Measurements from ENCODE around the gene OR10H4.
"Not testable (repeated sequence)": the region's sequence is repeated elsewhere in the genome, so short reads cannot be mapped to it uniquely, and the experiment has no call there.

OR10H4 gene

DNA sequence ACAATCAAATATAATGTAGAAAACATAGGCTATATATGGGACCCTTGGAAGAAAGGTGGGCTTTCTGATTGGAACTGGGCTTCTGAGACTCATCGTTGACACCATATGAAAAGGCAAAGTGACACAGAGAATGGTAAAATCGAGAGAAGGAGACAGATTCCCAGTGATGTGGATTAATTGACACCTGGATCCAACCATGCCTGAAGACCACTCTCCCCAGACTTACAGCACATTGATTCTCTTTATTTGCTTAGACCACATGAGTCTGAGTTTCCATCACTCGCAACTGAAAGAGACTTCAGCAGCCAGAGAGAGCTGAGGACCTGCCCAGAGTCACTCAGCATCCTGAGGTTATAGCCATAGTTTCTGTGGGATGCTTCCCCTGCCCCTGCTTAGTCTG, 20.5 kb upstream of the OR10H4 start:
- Histone ChIP-seq H3K9me3 (replicated peaks; ENCODE audit: insufficient read depth, low read length) (no peaks in the 10 kb centered on the region), H3K4me2 (ENCODE audit: low read depth, low read length) (no peak overlapping the region), H3K27me3 (replicated peaks; ENCODE audit: insufficient read depth, low read length) (peaks cover 81% of the 10 kb centered on the region), H3F3A (ENCODE audit: insufficient read depth, low read length) (no peaks in the 10 kb centered on the region), H3K9ac (ENCODE audit: low read length) (no peak overlapping the region), H3K27ac (ENCODE audit: low read length) (no peak overlapping the region), H3K79me2 (ENCODE audit: low read length) (no peaks in the 10 kb centered on the region), H3K36me3 (replicated peaks; ENCODE audit: insufficient read depth, low read length) (no peaks in the 10 kb centered on the region), H3K4me1 (ENCODE audit: low read length) (no peaks in the 10 kb centered on the region), H4K20me1 (ENCODE audit: insufficient read depth, low read length) (no peaks in the 10 kb centered on the region), H2AFZ (ENCODE audit: low read length) (no peak overlapping the region), H3K4me3 (ENCODE audit: low read length) (no peak overlapping the region), H3K9me2 (replicated peaks; ENCODE audit: insufficient read depth, low read length) (no peaks in the 10 kb centered on the region)
- no peak for TF ChIP-seq EZH2phosphoT487 (IDR thresholded peaks at IDR 0.05; ENCODE audit: low read length)
- no peak for TF ChIP-seq EZH2 (optimal IDR thresholded peaks at IDR 0.05; ENCODE audit: low read depth, low read length)
- TF ChIP-seq, protein P1, sequence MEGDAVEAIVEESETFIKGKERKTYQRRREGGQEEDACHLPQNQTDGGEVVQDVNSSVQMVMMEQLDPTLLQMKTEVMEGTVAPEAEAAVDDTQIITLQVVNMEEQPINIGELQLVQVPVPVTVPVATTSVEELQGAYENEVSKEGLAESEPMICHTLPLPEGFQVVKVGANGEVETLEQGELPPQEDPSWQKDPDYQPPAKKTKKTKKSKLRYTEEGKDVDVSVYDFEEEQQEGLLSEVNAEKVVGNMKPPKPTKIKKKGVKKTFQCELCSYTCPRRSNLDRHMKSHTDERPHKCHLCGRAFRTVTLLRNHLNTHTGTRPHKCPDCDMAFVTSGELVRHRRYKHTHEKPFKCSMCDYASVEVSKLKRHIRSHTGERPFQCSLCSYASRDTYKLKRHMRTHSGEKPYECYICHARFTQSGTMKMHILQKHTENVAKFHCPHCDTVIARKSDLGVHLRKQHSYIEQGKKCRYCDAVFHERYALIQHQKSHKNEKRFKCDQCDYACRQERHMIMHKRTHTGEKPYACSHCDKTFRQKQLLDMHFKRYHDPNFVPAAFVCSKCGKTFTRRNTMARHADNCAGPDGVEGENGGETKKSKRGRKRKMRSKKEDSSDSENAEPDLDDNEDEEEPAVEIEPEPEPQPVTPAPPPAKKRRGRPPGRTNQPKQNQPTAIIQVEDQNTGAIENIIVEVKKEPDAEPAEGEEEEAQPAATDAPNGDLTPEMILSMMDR (IDR thresholded peaks at IDR 0.05; ENCODE audit: low read length): no peak
- DNase-seq: no peak

DNA sequence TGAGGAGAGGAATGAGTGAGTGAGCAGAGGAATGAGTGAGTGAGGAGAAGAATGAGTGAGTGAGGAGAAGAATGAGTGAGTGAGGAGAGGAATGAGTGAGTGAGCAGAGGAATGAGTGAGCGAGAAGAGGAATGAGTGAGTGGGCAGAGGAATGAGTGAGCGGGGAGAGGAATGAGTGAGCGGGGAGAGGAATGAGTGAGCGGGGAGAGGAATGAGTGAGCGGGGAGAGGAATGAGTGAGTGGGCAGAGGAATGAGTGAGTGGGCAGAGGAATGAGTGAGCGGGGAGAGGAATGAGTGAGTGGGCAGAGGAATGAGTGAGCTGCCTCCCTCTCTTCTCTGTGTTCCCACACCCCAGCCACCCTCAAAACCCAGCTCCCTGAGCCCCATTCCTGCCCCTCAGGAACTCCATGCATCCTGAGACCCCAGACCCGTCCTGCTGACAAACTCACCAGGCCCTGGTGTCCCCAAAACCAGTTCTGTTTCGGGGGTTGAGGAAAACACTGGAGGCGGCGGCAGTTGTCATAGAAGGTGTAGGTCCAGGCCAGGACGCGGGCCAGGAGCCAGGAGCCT, 15.0 kb upstream of the OR10H4 start:
- not testable (repeated sequence) for H2AFZ ChIP-seq (ENCODE audit: low read length); H4K20me1 ChIP-seq (ENCODE audit: insufficient read depth, low read length); H3F3A ChIP-seq (ENCODE audit: insufficient read depth, low read length); H3K4me1 ChIP-seq (ENCODE audit: low read length); DNase-seq; H3K9ac ChIP-seq (ENCODE audit: low read length); H3K36me3 ChIP-seq (replicated peaks; ENCODE audit: insufficient read depth, low read length); H3K27ac ChIP-seq (ENCODE audit: low read length); H3K4me2 ChIP-seq (ENCODE audit: low read depth, low read length); H3K4me3 ChIP-seq (ENCODE audit: low read length); H3K9me3 ChIP-seq (replicated peaks; ENCODE audit: insufficient read depth, low read length); H3K79me2 ChIP-seq (ENCODE audit: low read length); H3K9me2 ChIP-seq (replicated peaks; ENCODE audit: insufficient read depth, low read length)
- H3K27me3 ChIP-seq (replicated peaks; ENCODE audit: insufficient read depth, low read length): peaks cover 52% of the 10 kb centered on the region

DNA sequence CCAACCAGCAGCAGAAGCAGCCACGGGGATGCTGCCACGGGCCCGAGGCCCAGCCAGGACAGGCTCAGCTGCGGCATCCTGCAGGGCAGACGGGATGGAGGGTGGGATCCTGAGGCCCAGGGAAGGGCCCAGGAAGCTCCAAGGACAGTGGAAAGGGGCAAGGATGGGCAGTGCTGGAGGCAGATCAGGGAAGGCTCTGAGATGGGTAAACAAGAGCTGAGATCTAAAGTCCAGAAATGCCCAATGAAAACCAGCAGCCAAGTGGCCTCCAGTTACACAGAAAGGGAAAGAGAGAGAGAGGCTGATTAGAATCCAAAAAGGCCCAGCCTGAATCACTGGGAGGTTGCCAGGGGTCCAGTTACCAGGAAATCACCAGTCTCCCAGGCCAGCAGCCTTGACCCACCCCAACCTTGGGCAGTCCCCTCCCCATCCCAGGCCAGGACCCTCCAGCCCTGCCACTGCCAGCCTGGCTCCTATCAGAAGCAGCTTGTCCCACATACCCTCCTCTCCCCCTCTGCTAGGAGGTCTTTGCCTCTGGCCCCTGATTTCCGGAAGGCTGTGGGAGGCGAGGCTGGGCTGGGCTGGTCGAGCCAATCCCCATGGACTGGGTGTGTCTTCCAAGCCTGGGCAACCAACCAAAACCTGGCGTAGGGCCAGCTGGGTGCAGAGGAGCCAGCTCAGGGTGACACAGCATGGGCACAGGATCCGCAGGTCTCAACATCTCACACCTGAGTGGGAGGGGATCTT, 14.3 kb upstream of the OR10H4 start, which contains the start of gene CYP4F11:
Gene CYP4F11, minus strand, starts transcription at position 198 of the 747 bp plus-strand sequence. Its CDS starts 121 bp downstream, at position 77.
- no peak for DNase-seq
- Histone ChIP-seq H4K20me1 (ENCODE audit: insufficient read depth, low read length) (no peaks in the 10 kb centered on the region), H3K4me3 (ENCODE audit: low read length) (no peak within 1 kb of the TSS), H2AFZ (ENCODE audit: low read length) (no peak within 1 kb of the TSS), H3F3A (ENCODE audit: insufficient read depth, low read length) (no peaks in the 10 kb centered on the region), H3K27ac (ENCODE audit: low read length) (no peak within 1 kb of the TSS), H3K9ac (ENCODE audit: low read length) (no peak within 1 kb of the TSS), H3K4me2 (ENCODE audit: low read depth, low read length) (no peak within 1 kb of the TSS), H3K36me3 (replicated peaks; ENCODE audit: insufficient read depth, low read length) (no peaks in the 10 kb centered on the region), H3K79me2 (ENCODE audit: low read length) (no peaks in the 10 kb centered on the region), H3K27me3 (replicated peaks; ENCODE audit: insufficient read depth, low read length) (peaks cover 52% of the 10 kb centered on the region), H3K9me3 (replicated peaks; ENCODE audit: insufficient read depth, low read length) (no peaks in the 10 kb centered on the region), H3K4me1 (ENCODE audit: low read length) (no peaks in the 10 kb centered on the region), H3K9me2 (replicated peaks; ENCODE audit: insufficient read depth, low read length) (no peaks in the 10 kb centered on the region)
- TF ChIP-seq EZH2phosphoT487 (IDR thresholded peaks at IDR 0.05; ENCODE audit: low read length): no peak

GRCh38 chr19:15935167-15935702, 13.6 kb upstream of the OR10H4 start:
- Histone ChIP-seq H3K27me3 (replicated peaks; ENCODE audit: insufficient read depth, low read length) (peaks cover 49% of the 10 kb centered on the region), H3K9me2 (replicated peaks; ENCODE audit: insufficient read depth, low read length) (no peaks in the 10 kb centered on the region), H2AFZ (ENCODE audit: low read length) (no peak overlapping the region), H3K4me2 (ENCODE audit: low read depth, low read length) (no peak overlapping the region), H3K36me3 (replicated peaks; ENCODE audit: insufficient read depth, low read length) (no peaks in the 10 kb centered on the region), H3K4me3 (ENCODE audit: low read length) (no peak overlapping the region), H3K79me2 (ENCODE audit: low read length) (no peaks in the 10 kb centered on the region), H3K9me3 (replicated peaks; ENCODE audit: insufficient read depth, low read length) (no peaks in the 10 kb centered on the region), H3K4me1 (ENCODE audit: low read length) (no peaks in the 10 kb centered on the region), H3K9ac (ENCODE audit: low read length) (no peak overlapping the region), H3K27ac (ENCODE audit: low read length) (no peak overlapping the region), H4K20me1 (ENCODE audit: insufficient read depth, low read length) (no peaks in the 10 kb centered on the region), H3F3A (ENCODE audit: insufficient read depth, low read length) (no peaks in the 10 kb centered on the region)
- DNase-seq: no peak
- no peak for TF ChIP-seq EZH2phosphoT487 (IDR thresholded peaks at IDR 0.05; ENCODE audit: low read length)
- TF ChIP-seq EZH2 (optimal IDR thresholded peaks at IDR 0.05; ENCODE audit: low read depth, low read length): no peak
- TF ChIP-seq, protein P1 (IDR thresholded peaks at IDR 0.05; ENCODE audit: low read length): no peak
